WTC11 (cell line): ENCODE measurements around the gene TAMALIN. TPM values are rescaled to one million over a fixed set of nuclear protein-coding genes. Genes with fewer than 3 reads are reported as not detected.

Experiments
- ATAC-seq: fragments of 200-7000 bp; cut with Tn5 transposase; 2 replicates; pipeline ENCODE4 v1.10.0; 2021; ENCODE audit warnings: mild to moderate bottlenecking, moderate library complexity
- CTCF ChIA-PET: fragments of 300-600 bp; sonication (Branson Sonifier 250); formaldehyde crosslinking; loops from one replicate; lab custom pipeline; 2021; ENCODE audit warnings: antibody characterized with exemption; lab: Charles Lee
- POLR2A ChIA-PET: fragments of 350-600 bp; sonication (Branson Sonifier 250); formaldehyde crosslinking; loops from one replicate; lab custom pipeline; 2021; ENCODE audit warnings: antibody characterized with exemption; lab: Charles Lee
- DNase-seq: peaks from one replicate; pipeline ENCODE4 v3.0.0; 2021; ENCODE audit warnings: low spot score
- H3K27ac Mint-ChIP-seq: 2 replicates; pipeline ENCODE4 v1.8.0; 2021; ENCODE audit warnings: mixed read lengths
- H3K27me3 Mint-ChIP-seq: 2 replicates; pipeline ENCODE4 v1.8.0; 2021; ENCODE audit warnings: low read depth, mild to moderate bottlenecking, moderate library complexity, mixed read lengths
- H3K36me3 Mint-ChIP-seq: 2 replicates; pipeline ENCODE4 v1.8.0; 2021; ENCODE audit warnings: mixed read lengths
- H3K4me1 Mint-ChIP-seq: 2 replicates; pipeline ENCODE4 v1.8.0; 2022; ENCODE audit warnings: mixed read lengths
- H3K4me3 Mint-ChIP-seq: 2 replicates; pipeline ENCODE4 v1.8.0; 2021; ENCODE audit warnings: mild to moderate bottlenecking, moderate library complexity, mixed read lengths
- H3K9me3 Mint-ChIP-seq: 2 replicates; pipeline ENCODE4 v1.8.0; 2021; ENCODE audit warnings: mixed read lengths
- ETV6 ChIP-seq: sonication (generic); formaldehyde crosslinking; IDR thresholded peaks from 2 replicates; pipeline ENCODE4 v1.8.1; 2022; ENCODE audit warnings: mild to moderate bottlenecking, missing genetic modification reagents
- FOXJ3 ChIP-seq: sonication (generic); formaldehyde crosslinking; IDR thresholded peaks from 2 replicates; pipeline ENCODE4 v1.9.0; 2021; ENCODE audit warnings: missing genetic modification reagents, mild to moderate bottlenecking, borderline replicate concordance
- JAZF1 ChIP-seq: fragments of 250-450 bp; sonication (Bioruptor Pico); IDR thresholded peaks from 2 replicates; pipeline ENCODE4 v1.9.0; 2021; ENCODE audit warnings: moderate library complexity, mild to moderate bottlenecking, inconsistent platforms
- MXD4 ChIP-seq: fragments of 250-450 bp; sonication (Bioruptor Pico); IDR thresholded peaks from 2 replicates; pipeline ENCODE4 v1.8.0; 2021; ENCODE audit warnings: mild to moderate bottlenecking, moderate library complexity, borderline replicate concordance
- NR1H2 ChIP-seq: sonication (generic); formaldehyde crosslinking; IDR thresholded peaks from 2 replicates; pipeline ENCODE4 v1.9.0; 2021; ENCODE audit warnings: mild to moderate bottlenecking, moderate library complexity, missing genetic modification reagents
- SOX15 ChIP-seq: fragments of 250-450 bp; sonication (Bioruptor Pico); IDR thresholded peaks from 2 replicates; pipeline ENCODE4 v1.9.0; 2021; ENCODE audit warnings: mild to moderate bottlenecking
- TEAD4 ChIP-seq: sonication (generic); formaldehyde crosslinking; IDR thresholded peaks from 2 replicates; pipeline ENCODE4 v1.8.0; 2022; ENCODE audit warnings: mild to moderate bottlenecking, missing genetic modification reagents
- ZNF232 ChIP-seq: sonication (generic); formaldehyde crosslinking; IDR thresholded peaks from 2 replicates; pipeline ENCODE4 v1.8.0; 2022; ENCODE audit warnings: mild to moderate bottlenecking, missing genetic modification reagents
- ZNF263 ChIP-seq: sonication (generic); formaldehyde crosslinking; IDR thresholded peaks from 2 replicates; pipeline ENCODE4 v1.8.1; 2022; ENCODE audit warnings: low read depth, mild to moderate bottlenecking, moderate library complexity, missing genetic modification reagents
- ZNF396 ChIP-seq: fragments of 250-450 bp; sonication (Bioruptor Pico); IDR thresholded peaks from 2 replicates; pipeline ENCODE4 v1.8.0; 2021; ENCODE audit warnings: mild to moderate bottlenecking, moderate library complexity, borderline replicate concordance
- ZNF416 ChIP-seq: fragments of 250-450 bp; sonication (Bioruptor Pico); IDR thresholded peaks from 2 replicates; pipeline ENCODE4 v1.9.0; 2021; ENCODE audit warnings: mild to moderate bottlenecking, inconsistent platforms
- ZNF423 ChIP-seq: fragments of 250-450 bp; sonication (Bioruptor Pico); IDR thresholded peaks from 2 replicates; pipeline ENCODE4 v2.1.2; 2022; ENCODE audit warnings: mild to moderate bottlenecking, moderate library complexity
- ZNF671 ChIP-seq: fragments of 250-450 bp; sonication (Bioruptor Pico); IDR thresholded peaks from 2 replicates; pipeline ENCODE4 v1.8.0; 2021; ENCODE audit warnings: mild to moderate bottlenecking
- total RNA-seq: library from RNA; stranded (reverse); gene quantifications from 3 replicates; pipeline ENCODE4 v1.2.3, GENCODE V29; 2021
- TF ChIP-seq, protein P1 (sequence below): fragments of 250-450 bp; sonication (Bioruptor Pico); IDR thresholded peaks from 2 replicates; pipeline ENCODE4 v1.9.0; 2021; ENCODE audit warnings: mild to moderate bottlenecking
- TF ChIP-seq, protein P2 (sequence below): sonication (generic); formaldehyde crosslinking; conservative IDR thresholded peaks from 2 replicates; pipeline ENCODE4 v1.8.1; 2022; ENCODE audit warnings: mild to moderate bottlenecking, missing genetic modification reagents
- TF ChIP-seq, protein P3 (sequence below): sonication (generic); formaldehyde crosslinking; IDR thresholded peaks from 2 replicates; pipeline ENCODE4 v1.8.1; 2023; ENCODE audit warnings: mild to moderate bottlenecking, missing genetic modification reagents, borderline replicate concordance
- TF ChIP-seq, protein P4 (sequence below): fragments of 250-450 bp; sonication (Bioruptor Pico); conservative IDR thresholded peaks from 2 replicates; pipeline ENCODE4 v1.9.0; 2021; ENCODE audit warnings: mild to moderate bottlenecking
- TF ChIP-seq, protein P5 (sequence below): fragments of 200-600 bp; IDR thresholded peaks from 2 replicates; pipeline ENCODE4 v1.8.0; 2022; ENCODE audit warnings: antibody characterized with exemption

TAMALIN gene
- total RNA-seq, 1 experiment from 2014 or later: 6.1 TPM

DNA sequence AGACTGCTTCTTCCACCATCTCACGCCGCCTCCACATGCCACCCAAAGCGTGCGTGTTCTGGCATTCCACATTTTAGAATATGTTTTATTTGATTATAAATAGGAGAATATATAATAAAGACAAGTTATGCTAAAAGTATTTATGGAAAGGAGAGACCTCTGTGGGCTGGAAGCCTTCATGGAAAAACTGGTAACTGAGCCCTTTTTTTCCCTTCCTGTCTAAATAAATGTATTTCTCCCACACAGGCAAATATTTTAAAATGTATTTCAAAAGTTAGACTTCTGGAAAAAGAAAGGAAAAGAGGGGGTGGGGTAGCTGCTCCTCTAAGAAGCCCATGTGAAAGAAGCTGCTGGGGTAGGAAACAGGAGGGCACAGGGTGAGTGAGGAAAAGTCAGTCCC, 28.4 kb downstream of the TAMALIN start:
- Mint-ChIP-seq H3K9me3 (no peaks in the 10 kb centered on the region), H3K27ac (no peak overlapping the region), H3K36me3 (no peaks in the 10 kb centered on the region), H3K4me1 (peaks cover 32% of the 10 kb centered on the region), H3K27me3 (peaks cover 54% of the 10 kb centered on the region), H3K4me3 (no peak overlapping the region)
- ATAC-seq: no peak
- CTCF ChIA-PET: interaction anchor here (0.9 to 7.1 kb wide), 2 partner anchors 10 to 85 kb away, joined by 3 to 130 read pairs; no protein-coding TSS in a partner anchor
- TF ChIP-seq, protein P1, sequence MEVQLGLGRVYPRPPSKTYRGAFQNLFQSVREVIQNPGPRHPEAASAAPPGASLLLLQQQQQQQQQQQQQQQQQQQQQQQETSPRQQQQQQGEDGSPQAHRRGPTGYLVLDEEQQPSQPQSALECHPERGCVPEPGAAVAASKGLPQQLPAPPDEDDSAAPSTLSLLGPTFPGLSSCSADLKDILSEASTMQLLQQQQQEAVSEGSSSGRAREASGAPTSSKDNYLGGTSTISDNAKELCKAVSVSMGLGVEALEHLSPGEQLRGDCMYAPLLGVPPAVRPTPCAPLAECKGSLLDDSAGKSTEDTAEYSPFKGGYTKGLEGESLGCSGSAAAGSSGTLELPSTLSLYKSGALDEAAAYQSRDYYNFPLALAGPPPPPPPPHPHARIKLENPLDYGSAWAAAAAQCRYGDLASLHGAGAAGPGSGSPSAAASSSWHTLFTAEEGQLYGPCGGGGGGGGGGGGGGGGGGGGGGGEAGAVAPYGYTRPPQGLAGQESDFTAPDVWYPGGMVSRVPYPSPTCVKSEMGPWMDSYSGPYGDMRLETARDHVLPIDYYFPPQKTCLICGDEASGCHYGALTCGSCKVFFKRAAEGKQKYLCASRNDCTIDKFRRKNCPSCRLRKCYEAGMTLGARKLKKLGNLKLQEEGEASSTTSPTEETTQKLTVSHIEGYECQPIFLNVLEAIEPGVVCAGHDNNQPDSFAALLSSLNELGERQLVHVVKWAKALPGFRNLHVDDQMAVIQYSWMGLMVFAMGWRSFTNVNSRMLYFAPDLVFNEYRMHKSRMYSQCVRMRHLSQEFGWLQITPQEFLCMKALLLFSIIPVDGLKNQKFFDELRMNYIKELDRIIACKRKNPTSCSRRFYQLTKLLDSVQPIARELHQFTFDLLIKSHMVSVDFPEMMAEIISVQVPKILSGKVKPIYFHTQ: no peak
- TF ChIP-seq ZNF671: no peak
- no peak for TF ChIP-seq MXD4
- TF ChIP-seq ZNF232 (CRISPR knock-in tag): no peak
- no peak for TF ChIP-seq ZNF416 (CRISPR knock-in tag)
- TF ChIP-seq TEAD4 (CRISPR knock-in tag): no peak
- TF ChIP-seq FOXJ3: no peak
- TF ChIP-seq ZNF423 (CRISPR knock-in tag): no peak
- TF ChIP-seq ETV6 (CRISPR knock-in tag): no peak
- POLR2A ChIA-PET: no interaction called here
- no peak for DNase-seq

DNA sequence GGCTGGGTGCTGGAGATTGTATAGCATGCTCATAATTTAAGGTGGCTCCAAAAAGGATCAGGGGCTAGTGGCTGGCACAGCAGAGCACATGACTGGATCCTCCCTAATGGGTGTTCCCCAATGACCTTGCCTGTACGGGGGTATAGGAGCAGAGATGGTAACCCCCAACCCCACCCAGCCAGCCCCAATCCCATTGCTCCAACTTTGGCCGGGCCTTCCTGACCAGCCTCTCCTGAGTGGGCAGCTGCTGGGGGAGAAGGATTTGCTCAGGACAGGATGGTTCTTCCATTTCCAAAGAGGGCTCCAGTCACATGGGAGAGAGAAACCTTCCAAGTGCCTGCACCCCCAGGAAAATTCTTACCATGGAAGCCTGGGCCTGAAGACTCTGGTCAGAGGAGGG, 29.2 kb downstream of the TAMALIN start:
- no peaks in the 10 kb centered on the region for H3K36me3 Mint-ChIP-seq

DNA sequence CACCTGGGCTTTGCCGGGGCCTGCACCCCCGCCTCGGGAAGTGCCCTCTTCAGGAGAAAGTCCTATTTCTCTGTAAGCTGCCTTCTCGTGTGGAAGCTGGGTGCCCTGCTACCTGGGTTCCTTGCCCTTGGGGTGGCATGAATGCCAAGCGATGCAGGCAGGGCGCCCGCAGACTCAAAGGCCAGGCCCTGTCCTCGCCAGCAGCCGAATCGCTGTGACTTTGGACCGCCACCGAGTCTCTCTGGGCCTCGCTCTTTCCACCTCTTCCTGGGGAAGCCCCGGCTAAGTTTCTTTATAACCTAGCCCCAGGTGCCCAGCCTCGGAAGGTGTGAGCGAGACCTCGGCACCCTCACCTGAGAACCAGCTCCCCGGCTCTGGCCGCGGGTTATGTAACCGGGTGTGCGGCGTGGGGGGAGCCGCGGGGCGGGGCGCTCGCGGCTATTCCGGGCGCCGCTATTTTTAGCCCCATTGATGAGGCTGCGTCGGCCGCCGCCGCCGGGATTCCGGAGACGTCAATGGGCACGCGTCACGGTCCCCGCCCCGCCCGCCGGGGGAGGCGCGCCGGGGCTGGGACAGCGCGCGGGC, 29.9 kb downstream of the TAMALIN start:
- ChIA-PET CTCF (interaction anchor here (1.0 to 7.1 kb wide), 4 partner anchors 11 to 129 kb away, joined by 3 to 130 read pairs (median 10); partner anchors contain the start of gene ATG101), POLR2A (interaction anchor here (0.7 to 2.7 kb wide), 3 partner anchors 11 to 33 kb away, joined by 3 to 11 read pairs (median 4); partner anchors contain the start of genes ATG101 and NR4A1)
- DNase-seq (peak; percentile 78), ATAC-seq (peak; percentile 2)
- Mint-ChIP-seq H3K4me1 (peaks cover 34% of the 10 kb centered on the region), H3K4me3 (peak overlapping the region; percentile 61), H3K27ac (no peak overlapping the region), H3K9me3 (no peaks in the 10 kb centered on the region), H3K36me3 (no peaks in the 10 kb centered on the region), H3K27me3 (peaks cover 52% of the 10 kb centered on the region)
- no peak for TF ChIP-seq SOX15
- TF ChIP-seq, protein P2, sequence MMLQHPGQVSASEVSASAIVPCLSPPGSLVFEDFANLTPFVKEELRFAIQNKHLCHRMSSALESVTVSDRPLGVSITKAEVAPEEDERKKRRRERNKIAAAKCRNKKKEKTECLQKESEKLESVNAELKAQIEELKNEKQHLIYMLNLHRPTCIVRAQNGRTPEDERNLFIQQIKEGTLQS: no peak
- TF ChIP-seq JAZF1: no peak
- no peak for TF ChIP-seq ZNF396 (CRISPR knock-in tag)
- no peak for TF ChIP-seq NR1H2 (CRISPR knock-in tag)
- no peak for TF ChIP-seq ZNF263 (CRISPR knock-in tag)
- TF ChIP-seq, protein P3, sequence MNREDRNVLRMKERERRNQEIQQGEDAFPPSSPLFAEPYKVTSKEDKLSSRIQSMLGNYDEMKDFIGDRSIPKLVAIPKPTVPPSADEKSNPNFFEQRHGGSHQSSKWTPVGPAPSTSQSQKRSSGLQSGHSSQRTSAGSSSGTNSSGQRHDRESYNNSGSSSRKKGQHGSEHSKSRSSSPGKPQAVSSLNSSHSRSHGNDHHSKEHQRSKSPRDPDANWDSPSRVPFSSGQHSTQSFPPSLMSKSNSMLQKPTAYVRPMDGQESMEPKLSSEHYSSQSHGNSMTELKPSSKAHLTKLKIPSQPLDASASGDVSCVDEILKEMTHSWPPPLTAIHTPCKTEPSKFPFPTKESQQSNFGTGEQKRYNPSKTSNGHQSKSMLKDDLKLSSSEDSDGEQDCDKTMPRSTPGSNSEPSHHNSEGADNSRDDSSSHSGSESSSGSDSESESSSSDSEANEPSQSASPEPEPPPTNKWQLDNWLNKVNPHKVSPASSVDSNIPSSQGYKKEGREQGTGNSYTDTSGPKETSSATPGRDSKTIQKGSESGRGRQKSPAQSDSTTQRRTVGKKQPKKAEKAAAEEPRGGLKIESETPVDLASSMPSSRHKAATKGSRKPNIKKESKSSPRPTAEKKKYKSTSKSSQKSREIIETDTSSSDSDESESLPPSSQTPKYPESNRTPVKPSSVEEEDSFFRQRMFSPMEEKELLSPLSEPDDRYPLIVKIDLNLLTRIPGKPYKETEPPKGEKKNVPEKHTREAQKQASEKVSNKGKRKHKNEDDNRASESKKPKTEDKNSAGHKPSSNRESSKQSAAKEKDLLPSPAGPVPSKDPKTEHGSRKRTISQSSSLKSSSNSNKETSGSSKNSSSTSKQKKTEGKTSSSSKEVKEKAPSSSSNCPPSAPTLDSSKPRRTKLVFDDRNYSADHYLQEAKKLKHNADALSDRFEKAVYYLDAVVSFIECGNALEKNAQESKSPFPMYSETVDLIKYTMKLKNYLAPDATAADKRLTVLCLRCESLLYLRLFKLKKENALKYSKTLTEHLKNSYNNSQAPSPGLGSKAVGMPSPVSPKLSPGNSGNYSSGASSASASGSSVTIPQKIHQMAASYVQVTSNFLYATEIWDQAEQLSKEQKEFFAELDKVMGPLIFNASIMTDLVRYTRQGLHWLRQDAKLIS: no peak

More for the DNA sequence above, 29.2 kb downstream of the TAMALIN start:
- ATAC-seq (no peak), DNase-seq (no peak)
- peaks cover 32% of the 10 kb centered on the region for H3K4me1 Mint-ChIP-seq
- TF ChIP-seq, protein P4, sequence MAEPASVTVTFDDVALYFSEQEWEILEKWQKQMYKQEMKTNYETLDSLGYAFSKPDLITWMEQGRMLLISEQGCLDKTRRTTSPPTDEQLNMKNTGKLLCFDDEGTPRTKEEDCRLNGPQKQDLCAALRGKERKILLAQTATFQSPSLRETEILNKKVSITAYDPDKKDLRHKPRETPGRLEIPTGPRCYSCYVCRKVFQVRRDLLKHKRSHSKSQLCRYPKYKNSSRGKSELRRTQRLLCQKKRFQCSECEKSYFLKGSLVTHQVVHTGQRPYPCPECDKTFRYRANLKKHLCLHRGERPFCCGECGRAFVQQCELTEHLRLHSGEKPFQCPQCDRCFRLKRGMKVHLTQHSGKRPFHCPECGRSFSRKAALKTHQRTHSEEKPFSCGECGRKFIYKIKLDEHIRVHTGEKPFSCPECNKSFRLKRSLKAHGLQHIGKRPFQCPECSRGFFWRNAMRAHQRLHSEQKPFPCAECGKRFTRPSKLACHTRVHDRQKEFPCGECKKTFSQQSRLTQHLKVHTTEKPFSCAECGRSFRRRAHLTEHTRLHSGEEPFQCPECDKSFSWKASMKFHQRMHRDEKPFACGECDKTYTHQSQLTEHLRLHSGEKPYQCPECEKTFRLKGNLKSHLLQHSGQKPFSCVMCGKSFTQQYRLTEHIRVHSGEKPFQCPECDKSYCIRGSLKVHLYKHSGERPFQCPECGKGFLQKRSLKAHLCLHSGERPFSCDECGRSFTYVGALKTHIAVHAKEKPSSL: no peak
- TF ChIP-seq, protein P5, sequence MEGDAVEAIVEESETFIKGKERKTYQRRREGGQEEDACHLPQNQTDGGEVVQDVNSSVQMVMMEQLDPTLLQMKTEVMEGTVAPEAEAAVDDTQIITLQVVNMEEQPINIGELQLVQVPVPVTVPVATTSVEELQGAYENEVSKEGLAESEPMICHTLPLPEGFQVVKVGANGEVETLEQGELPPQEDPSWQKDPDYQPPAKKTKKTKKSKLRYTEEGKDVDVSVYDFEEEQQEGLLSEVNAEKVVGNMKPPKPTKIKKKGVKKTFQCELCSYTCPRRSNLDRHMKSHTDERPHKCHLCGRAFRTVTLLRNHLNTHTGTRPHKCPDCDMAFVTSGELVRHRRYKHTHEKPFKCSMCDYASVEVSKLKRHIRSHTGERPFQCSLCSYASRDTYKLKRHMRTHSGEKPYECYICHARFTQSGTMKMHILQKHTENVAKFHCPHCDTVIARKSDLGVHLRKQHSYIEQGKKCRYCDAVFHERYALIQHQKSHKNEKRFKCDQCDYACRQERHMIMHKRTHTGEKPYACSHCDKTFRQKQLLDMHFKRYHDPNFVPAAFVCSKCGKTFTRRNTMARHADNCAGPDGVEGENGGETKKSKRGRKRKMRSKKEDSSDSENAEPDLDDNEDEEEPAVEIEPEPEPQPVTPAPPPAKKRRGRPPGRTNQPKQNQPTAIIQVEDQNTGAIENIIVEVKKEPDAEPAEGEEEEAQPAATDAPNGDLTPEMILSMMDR: no peak
- TF ChIP-seq, all 79 proteins: peak for 0
- ChIA-PET CTCF (interaction anchor here (7.1 kb wide), 1 partner anchor 11 kb away, joined by 130 read pairs; no protein-coding TSS in a partner anchor), POLR2A (interaction anchor here (2.7 kb wide), 1 partner anchor 15 kb away, joined by 11 read pairs; the partner anchor contains the start of gene NR4A1)
- H3K27me3 Mint-ChIP-seq: peaks cover 54% of the 10 kb centered on the region
- H3K9me3 Mint-ChIP-seq: no peaks in the 10 kb centered on the region
- no peak overlapping the region for H3K27ac Mint-ChIP-seq
- peak overlapping the region; percentile 61 for H3K4me3 Mint-ChIP-seq
